ENCODE measurements around the gene CD7. TPM values are rescaled to one million over a fixed set of nuclear protein-coding genes. Genes with fewer than 3 reads are reported as not detected.

Gene CD7
- total RNA-seq, 1 experiment from 2014 or later: 0.74 TPM

DNA sequence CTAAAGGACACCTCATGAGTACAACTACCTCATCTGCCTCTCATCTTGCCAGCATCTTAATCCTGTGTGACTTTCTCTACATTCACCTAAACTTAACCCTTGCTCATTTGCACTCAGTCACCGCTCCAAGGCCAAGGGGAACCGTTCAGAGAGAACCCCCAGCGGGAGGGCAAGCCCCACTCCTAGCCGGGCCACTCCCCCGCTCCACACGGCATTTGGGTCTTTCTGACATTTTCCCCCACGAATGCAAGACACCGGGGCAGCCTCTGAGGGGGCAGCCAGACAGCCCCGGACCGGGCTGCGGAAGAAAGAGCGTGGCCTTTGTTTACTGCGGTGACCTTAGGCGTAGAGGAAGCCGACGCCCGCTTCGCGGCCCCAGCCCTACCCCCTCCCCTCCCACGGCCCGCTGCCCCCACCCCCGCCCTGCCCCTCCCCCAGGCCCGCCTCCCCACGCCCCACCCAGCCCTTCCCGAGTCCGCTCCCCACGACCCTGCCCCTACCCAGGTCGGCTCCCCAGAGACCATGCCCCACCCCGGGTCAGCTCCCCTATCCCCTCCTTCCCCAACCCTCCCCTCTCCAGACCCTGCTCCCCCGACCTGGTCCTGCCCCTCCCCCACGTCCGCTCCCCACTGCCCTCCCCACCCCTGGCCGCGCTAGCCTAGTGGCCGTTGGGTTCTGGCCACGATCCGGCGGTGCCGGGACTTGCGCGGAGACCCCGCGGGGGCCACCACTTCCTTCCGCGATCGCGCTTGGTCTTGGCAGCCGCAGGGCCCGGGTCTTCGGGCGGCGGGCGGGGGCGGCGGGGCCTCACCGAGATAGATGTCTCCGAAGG lies 44.7 kb downstream of the CD7 start:
- POLR2A ChIA-PET: no interaction called here
- Mint-ChIP-seq H3K27ac (peak overlapping the region; percentile 94), H3K27me3 (ENCODE audit: low read depth) (no peaks in the 10 kb centered on the region; the same call in 1 of the 2 replicates), H3K36me3 (peaks cover 29% of the 10 kb centered on the region), H3K4me3 (peak overlapping the region; percentile 92), H3K9me3 (no peaks in the 10 kb centered on the region), H3K4me1 (peaks cover 56% of the 10 kb centered on the region)
- CTCF ChIA-PET: interaction anchor here (0.7 to 1.2 kb wide), 4 partner anchors 18 to 166 kb away, joined by 3 to 4 read pairs (median 4); no protein-coding TSS in a partner anchor
- DNase-seq (ENCODE audit: low spot score) (peak; percentile 50), ATAC-seq (peak; percentile 13)
- TF ChIP-seq, protein P1, sequence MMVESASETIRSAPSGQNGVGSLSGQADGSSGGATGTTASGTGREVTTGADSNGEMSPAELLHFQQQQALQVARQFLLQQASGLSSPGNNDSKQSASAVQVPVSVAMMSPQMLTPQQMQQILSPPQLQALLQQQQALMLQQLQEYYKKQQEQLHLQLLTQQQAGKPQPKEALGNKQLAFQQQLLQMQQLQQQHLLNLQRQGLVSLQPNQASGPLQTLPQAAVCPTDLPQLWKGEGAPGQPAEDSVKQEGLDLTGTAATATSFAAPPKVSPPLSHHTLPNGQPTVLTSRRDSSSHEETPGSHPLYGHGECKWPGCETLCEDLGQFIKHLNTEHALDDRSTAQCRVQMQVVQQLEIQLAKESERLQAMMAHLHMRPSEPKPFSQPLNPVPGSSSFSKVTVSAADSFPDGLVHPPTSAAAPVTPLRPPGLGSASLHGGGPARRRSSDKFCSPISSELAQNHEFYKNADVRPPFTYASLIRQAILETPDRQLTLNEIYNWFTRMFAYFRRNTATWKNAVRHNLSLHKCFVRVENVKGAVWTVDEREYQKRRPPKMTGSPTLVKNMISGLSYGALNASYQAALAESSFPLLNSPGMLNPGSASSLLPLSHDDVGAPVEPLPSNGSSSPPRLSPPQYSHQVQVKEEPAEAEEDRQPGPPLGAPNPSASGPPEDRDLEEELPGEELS (CRISPR knock-in tag; IDR thresholded peaks at IDR 0.05): 0 out of 2 replicates have a peak, but pooled peaks have one; percentile 29
- TF ChIP-seq GABPB1 (CRISPR knock-in tag; IDR thresholded peaks at IDR 0.05) (no peak), JAZF1 (CRISPR knock-in tag; IDR thresholded peaks at IDR 0.05) (no peak)
- TF ChIP-seq, protein P2, sequence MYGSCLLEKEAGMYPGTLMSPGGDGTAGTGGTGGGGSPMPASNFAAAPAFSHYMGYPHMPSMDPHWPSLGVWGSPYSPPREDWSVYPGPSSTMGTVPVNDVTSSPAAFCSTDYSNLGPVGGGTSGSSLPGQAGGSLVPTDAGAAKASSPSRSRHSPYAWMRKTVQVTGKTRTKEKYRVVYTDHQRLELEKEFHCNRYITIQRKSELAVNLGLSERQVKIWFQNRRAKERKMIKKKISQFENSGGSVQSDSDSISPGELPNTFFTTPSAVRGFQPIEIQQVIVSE (CRISPR knock-in tag; IDR thresholded peaks at IDR 0.05; ENCODE audit: borderline replicate concordance): no peak
- TF ChIP-seq, protein P3, sequence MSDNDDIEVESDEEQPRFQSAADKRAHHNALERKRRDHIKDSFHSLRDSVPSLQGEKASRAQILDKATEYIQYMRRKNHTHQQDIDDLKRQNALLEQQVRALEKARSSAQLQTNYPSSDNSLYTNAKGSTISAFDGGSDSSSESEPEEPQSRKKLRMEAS (CRISPR knock-in tag; IDR thresholded peaks at IDR 0.05): 0 out of 2 replicates have a peak, but pooled peaks have one; percentile 16

DNA sequence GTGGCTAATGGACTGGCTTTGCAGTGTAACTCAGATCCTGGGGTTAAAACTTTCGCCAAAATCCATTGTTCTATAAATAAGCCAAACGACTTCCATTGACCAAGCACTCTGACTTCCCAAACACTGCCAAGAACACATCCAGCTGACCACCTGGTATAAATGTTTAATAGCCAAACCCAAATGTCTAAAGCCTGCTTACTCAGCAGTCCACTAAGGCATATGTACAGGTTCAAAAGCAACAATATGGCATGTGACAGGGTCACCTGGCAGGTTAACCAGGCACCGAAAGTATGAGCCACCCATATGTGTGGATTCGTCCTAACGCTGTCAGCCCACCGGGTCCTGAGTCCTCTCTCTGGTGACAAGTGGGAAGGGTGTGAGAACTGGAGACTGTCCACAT lies 46.0 kb downstream of the CD7 start:
- Mint-ChIP-seq H3K4me3 (peak overlapping the region; percentile 92), H3K36me3 (peaks cover 38% of the 10 kb centered on the region), H3K9me3 (no peaks in the 10 kb centered on the region), H3K27ac (no peak overlapping the region), H3K27me3 (ENCODE audit: low read depth) (no peaks in the 10 kb centered on the region; the same call in 1 of the 2 replicates), H3K4me1 (peaks cover 50% of the 10 kb centered on the region)
- ATAC-seq (no peak), DNase-seq (ENCODE audit: low spot score) (no peak)
- TF ChIP-seq JAZF1 (CRISPR knock-in tag; IDR thresholded peaks at IDR 0.05): no peak
- TF ChIP-seq ZNF423 (CRISPR knock-in tag; IDR thresholded peaks at IDR 0.05): no peak
- TF ChIP-seq ZNF121 (CRISPR knock-in tag; IDR thresholded peaks at IDR 0.05): no peak
- TF ChIP-seq, protein P4, sequence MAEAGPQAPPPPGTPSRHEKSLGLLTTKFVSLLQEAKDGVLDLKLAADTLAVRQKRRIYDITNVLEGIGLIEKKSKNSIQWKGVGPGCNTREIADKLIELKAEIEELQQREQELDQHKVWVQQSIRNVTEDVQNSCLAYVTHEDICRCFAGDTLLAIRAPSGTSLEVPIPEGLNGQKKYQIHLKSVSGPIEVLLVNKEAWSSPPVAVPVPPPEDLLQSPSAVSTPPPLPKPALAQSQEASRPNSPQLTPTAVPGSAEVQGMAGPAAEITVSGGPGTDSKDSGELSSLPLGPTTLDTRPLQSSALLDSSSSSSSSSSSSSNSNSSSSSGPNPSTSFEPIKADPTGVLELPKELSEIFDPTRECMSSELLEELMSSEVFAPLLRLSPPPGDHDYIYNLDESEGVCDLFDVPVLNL (CRISPR knock-in tag; IDR thresholded peaks at IDR 0.05; ENCODE audit: borderline replicate concordance, low read depth): no peak
- CTCF ChIA-PET: no interaction called here
- POLR2A ChIA-PET: no interaction called here

DNA sequence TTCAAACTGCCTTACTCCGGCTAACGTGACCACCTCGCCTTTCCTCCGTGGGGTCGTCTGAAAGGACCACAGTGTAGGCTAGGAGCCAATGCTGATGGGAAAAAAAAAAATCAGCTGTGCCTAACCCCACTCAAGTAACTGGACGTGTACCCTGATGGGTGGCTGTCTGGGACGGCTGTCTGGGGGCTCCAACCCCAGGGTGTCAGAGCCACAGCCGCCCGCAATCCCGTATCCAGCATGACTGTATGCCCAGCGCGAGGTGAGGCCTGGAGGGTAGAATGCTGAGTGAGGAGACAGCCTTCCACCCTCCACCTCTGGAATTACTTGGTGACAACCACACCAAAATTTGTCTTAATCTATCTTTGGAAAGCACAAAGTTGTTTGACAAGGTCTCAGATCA lies 46.8 kb downstream of the CD7 start:
- no peaks in the 10 kb centered on the region; the same call in 1 of the 2 replicates for H3K27me3 Mint-ChIP-seq (ENCODE audit: low read depth)
- peaks cover 50% of the 10 kb centered on the region for H3K4me1 Mint-ChIP-seq
- DNase-seq (ENCODE audit: low spot score): no peak
- ATAC-seq: no peak
- peaks cover 46% of the 10 kb centered on the region for H3K36me3 Mint-ChIP-seq
- H3K4me3 Mint-ChIP-seq: peak overlapping the region; percentile 18; the same call in 1 of the 2 replicates
- POLR2A ChIA-PET: no interaction called here
- CTCF ChIA-PET: no interaction called here
- H3K9me3 Mint-ChIP-seq: no peaks in the 10 kb centered on the region
- H3K27ac Mint-ChIP-seq: peak overlapping the region; percentile 83
- TF ChIP-seq ZNF416 (CRISPR knock-in tag; IDR thresholded peaks at IDR 0.05) (no peak), GTF2I (CRISPR knock-in tag; conservative IDR thresholded peaks at IDR 0.05) (no peak), SMAD4 (CRISPR knock-in tag; IDR thresholded peaks at IDR 0.05) (no peak), IRF2 (CRISPR knock-in tag; IDR thresholded peaks at IDR 0.05; ENCODE audit: borderline replicate concordance, low read depth) (no peak), RELA (CRISPR knock-in tag; IDR thresholded peaks at IDR 0.05; ENCODE audit: borderline replicate concordance) (no peak), SMAD3 (CRISPR knock-in tag; IDR thresholded peaks at IDR 0.05; ENCODE audit: borderline replicate concordance) (no peak), MYBL2 (CRISPR knock-in tag; IDR thresholded peaks at IDR 0.05) (no peak), CREB1 (CRISPR knock-in tag; IDR thresholded peaks at IDR 0.05) (no peak), HMGA2 (CRISPR knock-in tag; IDR thresholded peaks at IDR 0.05) (no peak), NR1H2 (CRISPR knock-in tag; IDR thresholded peaks at IDR 0.05) (no peak), ETV6 (CRISPR knock-in tag; IDR thresholded peaks at IDR 0.05) (no peak), CREM (CRISPR knock-in tag; IDR thresholded peaks at IDR 0.05) (no peak)
- TF ChIP-seq, protein P1 (CRISPR knock-in tag; IDR thresholded peaks at IDR 0.05): no peak

Measured in WTC11 (cell line).